Fibroblast of peridontal ligament (primary cell): Measurements from ENCODE around the gene MED25.

Experiments used
- DNase-seq: peaks from one replicate; pipeline ENCODE4 v3.0.0-alpha.2; 2010; ENCODE audit errors: extremely low read depth

MED25 gene

DNA sequence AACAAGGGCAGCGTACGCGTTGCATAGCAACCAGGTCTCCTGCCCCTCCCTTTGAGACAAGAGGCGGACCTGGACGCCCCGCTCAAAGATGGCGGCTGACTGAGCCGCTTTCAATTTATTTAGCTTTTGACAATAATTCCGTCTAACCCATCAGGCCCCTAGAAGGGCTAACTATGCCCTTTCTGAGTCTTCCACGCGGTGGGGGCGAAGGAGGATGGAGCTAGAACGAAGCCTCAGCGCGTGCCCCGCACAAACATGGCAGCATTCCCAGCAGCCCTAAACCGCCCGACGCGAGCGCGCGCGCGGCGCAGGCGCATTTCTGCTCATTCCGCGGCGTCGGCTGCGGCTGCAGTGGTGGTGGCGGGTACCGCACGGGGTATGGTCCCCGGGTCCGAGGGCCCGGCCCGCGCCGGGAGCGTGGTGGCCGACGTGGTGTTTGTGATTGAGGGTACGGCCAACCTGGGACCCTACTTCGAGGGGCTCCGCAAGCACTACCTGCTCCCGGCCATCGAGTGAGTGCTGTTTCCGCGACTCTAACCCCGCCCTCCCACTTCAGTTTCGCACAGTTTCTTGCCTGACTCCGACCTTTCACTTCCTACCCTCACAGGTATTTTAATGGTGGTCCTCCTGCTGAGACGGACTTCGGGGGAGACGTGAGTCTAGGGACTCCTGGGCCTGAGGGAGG lies at the start of gene MED25:
MED25 (plus strand) TSS at position 326 of the 685 bp plus-strand sequence; CDS start at position 379, 53 bp downstream.
- DNase-seq, result peak; percentile 87

GRCh38 chr19:49770529-49770928 lies 47.6 kb upstream of the MED25 start:
- no peak for DNase-seq

DNA sequence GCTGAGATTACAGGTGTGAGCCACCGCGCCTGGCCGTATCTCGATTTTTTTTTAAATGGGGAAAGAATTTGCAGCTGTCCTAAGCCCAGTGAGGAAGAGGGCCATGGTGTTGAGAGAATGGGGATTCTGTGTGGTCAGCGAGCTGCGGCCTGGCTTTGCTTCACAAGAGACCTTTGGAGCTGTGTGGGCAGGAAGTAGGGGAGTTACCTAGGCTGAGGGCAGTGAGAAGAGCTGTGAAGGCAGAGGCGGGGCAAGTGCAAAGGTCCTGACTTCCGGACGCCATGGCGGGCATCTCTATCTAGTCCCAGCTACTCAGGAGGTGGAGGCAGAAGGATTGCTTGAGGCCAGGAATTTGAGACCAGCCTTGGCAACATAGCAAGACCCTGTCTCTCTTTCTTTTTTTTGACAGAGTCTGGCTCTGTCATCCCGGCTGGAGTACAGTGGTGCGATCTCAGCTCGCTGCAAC lies 46.4 kb upstream of the MED25 start:
- no peak for DNase-seq

DNA sequence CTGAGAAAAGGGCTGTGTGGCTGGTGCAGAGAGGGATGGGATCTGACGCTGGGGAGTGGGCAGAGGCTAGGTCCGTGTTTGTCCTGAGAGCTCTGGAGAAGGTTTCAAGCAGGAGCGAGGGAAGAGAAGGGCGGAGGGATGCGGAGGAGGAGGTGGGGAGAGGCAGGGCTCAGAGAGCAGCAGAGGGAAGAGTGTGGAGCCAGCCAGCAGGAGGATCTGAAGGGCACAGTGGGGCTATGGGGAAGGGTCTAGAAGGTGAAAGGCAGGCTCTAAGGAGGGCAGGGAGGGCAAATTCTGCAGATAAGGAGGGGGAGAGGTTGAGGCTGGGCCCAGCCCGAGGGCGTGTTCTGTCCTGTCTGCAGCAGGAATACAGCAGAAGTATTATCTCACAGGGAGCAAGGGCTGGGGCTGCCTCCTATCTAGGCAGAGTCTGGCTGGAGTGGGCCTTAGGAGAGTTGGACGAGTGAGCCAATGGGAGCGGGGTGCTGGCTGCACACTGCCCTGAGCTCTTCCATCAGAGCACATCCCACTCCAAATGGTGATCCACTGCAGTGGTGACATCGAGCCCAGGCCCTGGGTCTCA lies 45.1 kb upstream of the MED25 start:
- DNase-seq, result no peak

GRCh38 chr19:49773663-49774350 lies 44.3 kb upstream of the MED25 start:
- DNase-seq, result no peak

GRCh38 chr19:49774969-49775368 lies 43.1 kb upstream of the MED25 start:
- DNase-seq, result no peak

DNA sequence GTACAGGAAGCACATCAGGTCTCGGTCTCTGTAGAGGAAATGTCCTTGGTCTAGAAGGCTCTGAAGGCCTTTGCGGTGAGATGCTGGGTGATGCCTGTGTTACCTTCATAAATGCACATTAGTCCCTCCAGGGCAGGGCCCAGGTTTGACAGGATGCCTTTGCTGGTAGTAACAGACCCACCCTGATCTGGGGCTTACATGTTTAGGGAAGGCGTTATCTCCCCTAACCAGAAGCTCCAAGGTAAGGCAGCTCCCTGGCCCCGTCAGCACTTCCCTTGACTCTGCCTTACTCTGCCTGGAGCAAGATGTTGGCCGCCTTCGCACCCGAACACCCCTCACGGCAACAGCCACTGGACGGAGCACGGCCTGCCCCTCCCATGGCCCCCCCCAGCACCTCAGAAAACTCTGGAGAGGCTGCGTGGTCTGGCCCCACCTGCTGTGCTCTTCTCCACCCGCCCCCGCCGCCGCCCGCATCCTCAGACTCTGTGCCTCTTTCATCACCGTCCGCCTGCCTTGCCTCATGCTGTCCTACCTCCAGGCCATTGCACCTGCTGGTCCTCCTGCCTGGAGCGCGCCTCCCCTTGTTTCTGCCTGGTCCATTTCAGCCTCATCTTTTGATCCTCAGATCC lies 42.2 kb upstream of the MED25 start:
- no peak for DNase-seq

GRCh38 chr19:49776371-49776764 lies 41.7 kb upstream of the MED25 start:
- DNase-seq, result no peak

GRCh38 chr19:49779731-49780555 lies 38.1 kb upstream of the MED25 start:
- no peak for DNase-seq

- DNase-seq, result no peak
Measured at GRCh38 chr19:49780861-49781260, 37.2 kb upstream of the MED25 start.

DNA sequence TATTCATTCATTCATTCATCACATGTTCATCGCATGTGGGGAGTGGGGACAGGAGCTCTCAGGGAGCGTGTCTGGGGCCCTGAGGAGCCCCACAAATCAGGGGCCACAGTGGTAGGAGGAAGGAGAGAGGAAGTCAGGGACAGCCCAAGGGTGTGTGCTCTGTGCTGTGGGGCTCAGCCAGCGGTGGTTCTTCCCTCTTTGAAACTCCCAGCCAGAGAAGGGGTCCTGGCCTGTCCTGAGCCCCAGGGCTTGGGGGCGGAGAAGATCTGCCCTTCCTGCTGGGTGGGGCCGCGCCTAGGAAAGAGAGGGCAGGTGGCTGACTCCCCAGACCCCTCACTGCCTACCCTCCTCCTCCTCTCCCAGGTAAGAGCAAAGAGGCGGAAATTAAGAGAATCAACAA lies 36.7 kb upstream of the MED25 start:
- DNase-seq, result no peak

DNA sequence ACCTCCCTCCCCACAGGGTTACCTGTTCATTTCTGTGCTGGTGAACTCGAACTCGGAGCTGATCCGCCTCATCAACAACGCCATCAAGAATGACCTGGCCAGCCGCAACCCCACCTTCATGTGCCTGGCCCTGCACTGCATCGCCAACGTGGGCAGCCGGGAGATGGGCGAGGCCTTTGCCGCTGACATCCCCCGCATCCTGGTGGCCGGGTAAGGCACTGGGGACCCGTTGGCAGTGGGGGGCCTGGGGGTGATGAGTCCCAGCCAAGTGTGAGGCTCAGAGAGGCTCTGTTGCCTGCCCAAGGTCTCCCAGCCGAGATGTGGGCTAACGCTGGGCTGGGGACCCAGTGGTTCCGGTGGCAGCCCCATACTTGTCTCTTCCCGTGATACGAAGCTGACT lies 35.6 kb upstream of the MED25 start:
- DNase-seq, result no peak

GRCh38 chr19:49786376-49786820 lies 31.7 kb upstream of the MED25 start:
- DNase-seq, result no peak

DNA sequence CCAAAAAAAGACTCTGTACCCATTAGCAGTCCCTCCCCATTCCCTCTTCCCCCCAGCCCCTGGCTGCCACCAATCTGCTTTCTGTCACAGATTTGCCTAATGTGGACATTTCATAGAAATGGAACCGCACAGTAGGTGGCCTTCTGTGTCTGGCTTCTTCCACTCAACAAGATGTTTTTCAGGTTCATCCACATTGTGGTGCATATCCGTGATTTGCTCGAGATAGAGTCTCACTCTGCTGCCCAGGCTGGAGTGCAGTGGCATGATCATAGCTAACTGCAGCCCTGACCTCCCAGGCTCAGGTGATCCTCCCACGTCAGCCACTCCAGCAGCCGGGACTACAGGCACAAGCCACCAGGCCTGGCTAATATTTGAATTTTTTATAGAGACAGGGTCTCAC lies 30.3 kb upstream of the MED25 start:
- DNase-seq, result no peak

GRCh38 chr19:49788857-49789256 lies 29.2 kb upstream of the MED25 start:
- no peak for DNase-seq

- DNase-seq, result peak; percentile 23
Measured at GRCh38 chr19:49790866-49791265, 27.2 kb upstream of the MED25 start.

DNA sequence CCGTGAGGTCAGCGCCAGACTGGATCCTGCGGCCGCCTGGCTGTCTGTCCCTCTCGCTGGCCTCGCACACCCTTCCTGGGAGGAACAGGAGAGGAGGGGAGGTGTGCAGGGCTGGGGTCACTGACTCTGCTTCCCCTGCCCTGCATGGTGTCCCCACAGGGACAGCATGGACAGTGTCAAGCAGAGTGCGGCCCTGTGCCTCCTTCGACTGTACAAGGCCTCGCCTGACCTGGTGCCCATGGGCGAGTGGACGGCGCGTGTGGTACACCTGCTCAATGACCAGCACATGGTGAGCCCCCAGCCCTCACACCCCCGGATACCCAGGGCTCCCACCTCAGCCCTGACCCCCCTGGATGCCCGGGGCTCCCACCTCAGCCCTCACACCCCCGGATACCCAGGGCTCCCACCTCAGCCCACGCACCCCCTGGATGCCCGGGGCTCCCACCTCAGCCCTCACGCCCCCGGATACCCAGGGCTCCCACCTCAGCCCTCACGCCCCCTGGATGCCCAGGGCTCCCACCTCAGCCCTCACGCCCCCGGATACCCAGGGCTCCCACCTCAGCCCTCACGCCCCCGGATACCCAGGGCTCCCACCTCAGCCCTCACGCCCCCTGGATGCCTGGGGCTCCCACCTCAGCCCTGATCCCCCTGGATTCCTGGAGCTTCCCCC lies 26.2 kb upstream of the MED25 start:
- DNase-seq, result no peak

DNA sequence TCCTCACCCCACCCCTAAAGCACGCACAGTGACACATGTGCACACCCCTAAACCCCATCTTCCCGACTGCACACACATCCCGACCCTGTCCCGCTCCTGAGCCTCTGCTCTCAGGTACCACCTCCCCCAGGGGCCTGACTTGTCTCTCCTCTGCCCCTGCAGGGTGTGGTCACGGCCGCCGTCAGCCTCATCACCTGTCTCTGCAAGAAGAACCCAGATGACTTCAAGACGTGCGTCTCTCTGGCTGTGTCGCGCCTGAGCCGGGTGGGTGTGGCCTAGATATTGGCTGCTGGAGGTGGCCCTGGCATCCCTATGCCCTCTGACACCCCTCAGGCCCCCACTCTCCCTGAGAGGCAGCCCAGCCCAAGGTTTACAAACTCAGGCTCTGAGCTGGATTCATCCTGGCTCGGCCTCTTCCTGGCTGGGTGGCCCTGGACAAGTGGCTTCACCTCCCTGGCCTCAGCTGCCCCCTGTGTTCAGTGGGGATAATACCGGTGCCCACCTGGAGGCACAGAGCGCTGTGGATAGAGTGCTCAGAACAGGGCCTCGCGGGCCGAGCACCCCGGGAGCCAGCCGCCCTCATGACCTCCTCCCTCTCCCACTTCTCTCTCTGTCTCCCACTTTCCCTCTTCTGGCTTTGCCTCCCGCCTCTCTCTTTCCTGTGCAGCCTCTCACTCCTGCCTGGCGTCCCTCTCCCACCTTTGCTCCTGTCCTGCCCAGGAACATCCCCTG lies 25.1 kb upstream of the MED25 start:
- DNase-seq, result no peak

- DNase-seq, result no peak
Measured at GRCh38 chr19:49793561-49793840, 24.6 kb upstream of the MED25 start.

- DNase-seq, result no peak
Measured at GRCh38 chr19:49795615-49796014, 22.5 kb upstream of the MED25 start.

DNA sequence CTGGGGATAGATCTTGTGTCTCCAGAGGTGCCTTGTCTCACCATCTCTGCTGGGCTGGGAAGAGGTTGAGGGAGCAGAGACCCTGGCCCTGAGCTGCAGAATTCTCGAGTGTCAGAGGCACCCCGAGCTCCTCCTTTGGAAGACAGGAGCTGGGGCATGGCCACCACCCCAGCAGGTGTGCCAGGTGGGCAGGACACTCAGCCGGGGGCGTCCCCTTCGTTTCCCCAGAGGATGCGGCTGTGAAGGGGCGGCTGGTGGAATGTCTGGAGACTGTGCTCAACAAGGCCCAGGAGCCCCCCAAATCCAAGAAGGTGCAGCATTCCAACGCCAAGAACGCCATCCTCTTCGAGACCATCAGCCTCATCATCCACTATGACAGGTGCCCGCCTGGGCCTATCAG lies 19.5 kb upstream of the MED25 start:
- DNase-seq, result no peak
